C4-2B (cell line): ENCODE measurements around the gene ZNF213.
A peak's percentile ranks its signal among the peaks of the same experiment; 100 is the strongest.

Experiments
- CTCF ChIP-seq: fragments of 450-650 bp; conservative IDR thresholded peaks from 2 replicates; pipeline ENCODE4 v1.5.1; 2017; ENCODE audit warnings: mild to moderate bottlenecking
- ZFX ChIP-seq: fragments of 450-650 bp; IDR thresholded peaks from 2 replicates; pipeline ENCODE4 v1.6.1; 2017

GRCh38 chr16:3152277-3152990, 17.6 kb downstream of the ZNF213 start:
- peak; percentile 66 for TF ChIP-seq CTCF
- TF ChIP-seq ZFX, result no peak
